BE2C (cell line): Measurements from ENCODE around the gene C16orf96.

Experiments used
- DNase-seq: peaks from one replicate; pipeline ENCODE4 v3.0.0-alpha.2; 2020
- H3K27me3 ChIP-seq: fragments of 250-450 bp; sonication (Bioruptor Pico); 2 replicates; pipeline ENCODE4 v1.5.1; 2020; ENCODE audit warnings: mild to moderate bottlenecking
- H3K36me3 ChIP-seq: fragments of 250-450 bp; sonication (Bioruptor Pico); 2 replicates; pipeline ENCODE4 v1.5.1; 2020; ENCODE audit warnings: mild to moderate bottlenecking
- H3K4me1 ChIP-seq: fragments of 250-450 bp; sonication (Bioruptor Pico); 2 replicates; pipeline ENCODE4 v1.5.1; 2020
- H3K4me3 ChIP-seq: 2 replicates; pipeline ENCODE4 v1.5.1; 2011; ENCODE audit warnings: low read depth, low read length
- H3K9me3 ChIP-seq: fragments of 250-450 bp; sonication (Bioruptor Pico); 2 replicates; pipeline ENCODE4 v1.5.1; 2020
- CTCF ChIP-seq: IDR thresholded peaks from 2 replicates; pipeline ENCODE4 v1.5.1; 2012; ENCODE audit warnings: mild to moderate bottlenecking, low read depth, low read length

C16orf96 gene

GRCh38 chr16:4603624-4604170 lies 47.6 kb downstream of the C16orf96 start:
- Histone ChIP-seq H3K27me3 (no peaks in the 10 kb centered on the region), H3K4me3 (no peak overlapping the region), H3K36me3 (peaks cover 11% of the 10 kb centered on the region), H3K9me3 (no peaks in the 10 kb centered on the region), H3K4me1 (no peaks in the 10 kb centered on the region)
- DNase-seq = no peak
- no peak for TF ChIP-seq CTCF

GRCh38 chr16:4604401-4604800 lies 48.3 kb downstream of the C16orf96 start:
- no peaks in the 10 kb centered on the region for H3K9me3 ChIP-seq
- TF ChIP-seq CTCF = no peak
- H3K27me3 ChIP-seq = no peaks in the 10 kb centered on the region
- H3K4me3 ChIP-seq = no peak overlapping the region
- no peaks in the 10 kb centered on the region for H3K4me1 ChIP-seq
- H3K36me3 ChIP-seq = peaks cover 15% of the 10 kb centered on the region
- DNase-seq = no peak

GRCh38 chr16:4606354-4606753 lies 50.2 kb downstream of the C16orf96 start:
- Histone ChIP-seq H3K4me3 (no peak overlapping the region), H3K4me1 (no peaks in the 10 kb centered on the region), H3K9me3 (no peaks in the 10 kb centered on the region), H3K36me3 (peaks cover 16% of the 10 kb centered on the region), H3K27me3 (no peaks in the 10 kb centered on the region)
- no peak for TF ChIP-seq CTCF
- DNase-seq = no peak

GRCh38 chr16:4607841-4608703 lies 51.9 kb downstream of the C16orf96 start:
- H3K36me3 ChIP-seq = peaks cover 16% of the 10 kb centered on the region
- no peaks in the 10 kb centered on the region for H3K27me3 ChIP-seq
- no peak for TF ChIP-seq CTCF
- H3K4me3 ChIP-seq = no peak overlapping the region
- H3K9me3 ChIP-seq = no peaks in the 10 kb centered on the region
- no peak for DNase-seq
- no peaks in the 10 kb centered on the region for H3K4me1 ChIP-seq

- H3K4me1 ChIP-seq = no peaks in the 10 kb centered on the region
- TF ChIP-seq CTCF = no peak
Observed at GRCh38 chr16:4608704-4608980, 52.5 kb downstream of the C16orf96 start.

More at GRCh38 chr16:4608704-4608980, 52.5 kb downstream of the C16orf96 start:
- no peak for DNase-seq
- peaks cover 16% of the 10 kb centered on the region for H3K36me3 ChIP-seq
- H3K9me3 ChIP-seq = no peaks in the 10 kb centered on the region
- H3K4me3 ChIP-seq = no peak overlapping the region
- no peaks in the 10 kb centered on the region for H3K27me3 ChIP-seq
